Choroid plexus epithelial cell (primary cell): Measurements from ENCODE around the gene ADCY2.

Experiments used
- DNase-seq: peaks from one replicate; pipeline ENCODE4 v3.0.0-alpha.2; 2010; ENCODE audit warnings: low read depth
- H3K4me3 ChIP-seq: 2 replicates; pipeline ENCODE4 v1.5.1; 2011; ENCODE audit warnings: low read depth, mild to moderate bottlenecking, control low read depth, low read length, moderate library complexity
- CTCF ChIP-seq: conservative IDR thresholded peaks from 2 replicates; pipeline ENCODE4 v1.5.1; 2011; ENCODE audit warnings: low read depth, mild to moderate bottlenecking, control low read depth, inconsistent platforms, low read length, moderate library complexity

Gene ADCY2

GRCh38 chr5:7367780-7368179 lies 28.2 kb upstream of the ADCY2 start:
- no peak for DNase-seq
- TF ChIP-seq CTCF, result no peak

GRCh38 chr5:7372399-7372798 lies 23.5 kb upstream of the ADCY2 start:
- TF ChIP-seq CTCF, result no peak
- no peak for DNase-seq
- no peak overlapping the region for H3K4me3 ChIP-seq

More at GRCh38 chr5:7367780-7368179, 28.2 kb upstream of the ADCY2 start:
- no peak overlapping the region for H3K4me3 ChIP-seq

GRCh38 chr5:7374186-7374585 lies 21.8 kb upstream of the ADCY2 start:
- DNase-seq, result no peak
- TF ChIP-seq CTCF, result no peak
- no peak overlapping the region for H3K4me3 ChIP-seq

- TF ChIP-seq CTCF, result no peak
- no peak for DNase-seq
- no peak overlapping the region for H3K4me3 ChIP-seq
Measured at GRCh38 chr5:7375457-7375856, 20.5 kb upstream of the ADCY2 start.

GRCh38 chr5:7376871-7377270 lies 19.1 kb upstream of the ADCY2 start:
- TF ChIP-seq CTCF, result no peak
- DNase-seq, result no peak
- no peak overlapping the region for H3K4me3 ChIP-seq

- TF ChIP-seq CTCF, result no peak
- no peak overlapping the region for H3K4me3 ChIP-seq
- no peak for DNase-seq
Measured at GRCh38 chr5:7377761-7378160, 18.2 kb upstream of the ADCY2 start.

GRCh38 chr5:7382588-7382987 lies 13.3 kb upstream of the ADCY2 start:
- H3K4me3 ChIP-seq, result no peak overlapping the region
- no peak for DNase-seq
- no peak for TF ChIP-seq CTCF
